Gastrocnemius medialis (tissue), 4 donors: ENCODE data around the gene DHX34.

Source experiments
- POLR2A ChIP-seq, 2 donors: fragments of 450-650 bp; IDR thresholded peaks; one replicate each; pipeline ENCODE4 v1.6.1; 2017; ENCODE audit warnings: antibody characterized with exemption in 2 of 2, mild to moderate bottlenecking in 2 of 2, moderate library complexity in 2 of 2
- TF ChIP-seq, protein P1 (sequence below), 5 experiments: fragments of 450-650 bp in 3 of 5; fragments of 200-600 bp in 2 of 5; sonication (generic) in 2 of 5; IDR thresholded peaks in 4 of 5; conservative IDR thresholded peaks in 1 of 5; 1 replicate in 4 of 5; 2 replicates in 1 of 5; pipeline ENCODE4 v1.5.1; 2016 to 2019; ENCODE audit warnings: antibody characterized with exemption in 5 of 5, mild to moderate bottlenecking in 3 of 5, moderate library complexity in 3 of 5

DNA sequence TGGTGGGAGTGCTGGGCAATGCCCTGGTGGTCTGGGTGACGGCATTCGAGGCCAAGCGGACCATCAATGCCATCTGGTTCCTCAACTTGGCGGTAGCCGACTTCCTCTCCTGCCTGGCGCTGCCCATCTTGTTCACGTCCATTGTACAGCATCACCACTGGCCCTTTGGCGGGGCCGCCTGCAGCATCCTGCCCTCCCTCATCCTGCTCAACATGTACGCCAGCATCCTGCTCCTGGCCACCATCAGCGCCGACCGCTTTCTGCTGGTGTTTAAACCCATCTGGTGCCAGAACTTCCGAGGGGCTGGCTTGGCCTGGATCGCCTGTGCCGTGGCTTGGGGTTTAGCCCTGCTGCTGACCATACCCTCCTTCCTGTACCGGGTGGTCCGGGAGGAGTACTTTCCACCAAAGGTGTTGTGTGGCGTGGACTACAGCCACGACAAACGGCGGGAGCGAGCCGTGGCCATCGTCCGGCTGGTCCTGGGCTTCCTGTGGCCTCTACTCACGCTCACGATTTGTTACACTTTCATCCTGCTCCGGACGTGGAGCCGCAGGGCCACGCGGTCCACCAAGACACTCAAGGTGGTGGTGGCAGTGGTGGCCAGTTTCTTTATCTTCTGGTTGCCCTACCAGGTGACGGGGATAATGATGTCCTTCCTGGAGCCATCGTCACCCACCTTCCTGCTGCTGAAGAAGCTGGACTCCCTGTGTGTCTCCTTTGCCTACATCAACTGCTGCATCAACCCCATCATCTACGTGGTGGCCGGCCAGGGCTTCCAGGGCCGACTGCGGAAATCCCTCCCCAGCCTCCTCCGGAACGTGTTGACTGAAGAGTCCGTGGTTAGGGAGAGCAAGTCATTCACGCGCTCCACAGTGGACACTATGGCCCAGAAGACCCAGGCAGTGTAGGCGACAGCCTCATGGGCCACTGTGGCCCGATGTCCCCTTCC is 28.9 kb upstream of the DHX34 start:
- TF ChIP-seq, protein P1, sequence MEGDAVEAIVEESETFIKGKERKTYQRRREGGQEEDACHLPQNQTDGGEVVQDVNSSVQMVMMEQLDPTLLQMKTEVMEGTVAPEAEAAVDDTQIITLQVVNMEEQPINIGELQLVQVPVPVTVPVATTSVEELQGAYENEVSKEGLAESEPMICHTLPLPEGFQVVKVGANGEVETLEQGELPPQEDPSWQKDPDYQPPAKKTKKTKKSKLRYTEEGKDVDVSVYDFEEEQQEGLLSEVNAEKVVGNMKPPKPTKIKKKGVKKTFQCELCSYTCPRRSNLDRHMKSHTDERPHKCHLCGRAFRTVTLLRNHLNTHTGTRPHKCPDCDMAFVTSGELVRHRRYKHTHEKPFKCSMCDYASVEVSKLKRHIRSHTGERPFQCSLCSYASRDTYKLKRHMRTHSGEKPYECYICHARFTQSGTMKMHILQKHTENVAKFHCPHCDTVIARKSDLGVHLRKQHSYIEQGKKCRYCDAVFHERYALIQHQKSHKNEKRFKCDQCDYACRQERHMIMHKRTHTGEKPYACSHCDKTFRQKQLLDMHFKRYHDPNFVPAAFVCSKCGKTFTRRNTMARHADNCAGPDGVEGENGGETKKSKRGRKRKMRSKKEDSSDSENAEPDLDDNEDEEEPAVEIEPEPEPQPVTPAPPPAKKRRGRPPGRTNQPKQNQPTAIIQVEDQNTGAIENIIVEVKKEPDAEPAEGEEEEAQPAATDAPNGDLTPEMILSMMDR (IDR thresholded peaks at IDR 0.05 in 4 of 5, conservative IDR thresholded peaks at IDR 0.05 in 1 of 5), result no peak
- TF ChIP-seq POLR2A (IDR thresholded peaks at IDR 0.05), result no peak
